HCT116 (cell line): ENCODE results near the gene TCERG1L. TPM values are rescaled to one million over a fixed set of nuclear protein-coding genes. Genes with fewer than 3 reads are reported as not detected.

Experiments used
- ATAC-seq: fragments of 200-7000 bp; cut with Tn5 transposase; 2 replicates; pipeline ENCODE4 v1.9.1; 2020; ENCODE audit warnings: mild to moderate bottlenecking, moderate library complexity
- BruUV-seq: library from RNA; stranded (reverse); fragments of 400-500 nt; replicated peaks from 2 replicates; lab custom pipeline; 2021; lab: Mats Ljungman, UMichigan
- CTCF ChIA-PET: fragments of 300-600 bp; sonication (Branson Sonifier 250); formaldehyde crosslinking; loops from one replicate; lab custom pipeline; 2021; ENCODE audit warnings: antibody characterized with exemption; lab: Charles Lee
- POLR2A ChIA-PET: fragments of 300-600, 350-600 bp; sonication (Branson Sonifier 250); formaldehyde crosslinking; loops from one replicate; lab custom pipeline; 2021; ENCODE audit warnings: antibody characterized with exemption; lab: Charles Lee
- RAD21 ChIA-PET, 2 experiments: fragments of 300-600 bp; sonication (Branson Sonifier 250); formaldehyde crosslinking; loops; one replicate each; lab custom pipeline; 2023; ENCODE audit warnings: low total read pairs in 2 of 2; ENCODE audit not compliant: uncharacterized antibody in 2 of 2, unreplicated experiment in 2 of 2, low non-redundant PET in 1 of 2; lab: Charles Lee
- DNase-seq: peaks from one replicate; pipeline ENCODE4 v3.0.0-alpha.2; 2010; ENCODE audit warnings: low read depth, low spot score
- H2AFZ ChIP-seq: fragments of 200-600 bp; shearing (Covaris generic), sonication (generic); 2 replicates; pipeline ENCODE4 v1.6.1; 2017; ENCODE audit warnings: low read depth, mixed run types, mixed read lengths, antibody characterized with exemption, low read length; ENCODE audit not compliant: poor library complexity, severe bottlenecking
- H3K27ac ChIP-seq: 2 replicates; pipeline ENCODE4 v1.5.1; 2012; ENCODE audit warnings: low read depth, low read length
- H3K27me3 ChIP-seq: fragments of 200-600 bp; sonication (generic); 2 replicates; pipeline ENCODE4 v1.6.1; 2016; ENCODE audit warnings: mixed run types, low read length, mixed read lengths; ENCODE audit not compliant: insufficient read depth
- H3K36me3 ChIP-seq, 2 experiments: fragments of 200-500 bp in 1 of 2; fragments of 200-600 bp in 1 of 2; sonication (Bioruptor generic) in 1 of 2; sonication (generic) in 1 of 2; 2 replicates each; pipeline versions ENCODE4 v1.5.1 to v1.6.1; 2014 to 2016; ENCODE audit warnings: low read length in 2 of 2, inconsistent platforms in 1 of 2, mixed read lengths in 1 of 2, mixed run types in 1 of 2; ENCODE audit not compliant: insufficient read depth in 2 of 2, control insufficient read depth in 1 of 2
- H3K4me1 ChIP-seq, 2 experiments: fragments of 200-600 bp in 1 of 2; sonication (generic) in 1 of 2; 2 replicates each; pipeline versions ENCODE4 v1.5.1 to v1.6.1; 2012 to 2017; ENCODE audit warnings: low read length in 2 of 2, inconsistent platforms in 1 of 2, mild to moderate bottlenecking in 1 of 2, mixed read lengths in 1 of 2, mixed run types in 1 of 2, moderate library complexity in 1 of 2; ENCODE audit not compliant: insufficient read depth in 2 of 2, control insufficient read depth in 1 of 2
- H3K4me2 ChIP-seq: fragments of 200-600 bp; sonication (generic); 2 replicates; pipeline ENCODE4 v1.6.1; 2017; ENCODE audit warnings: mixed run types, low read length, mixed read lengths
- H3K4me3 ChIP-seq, 2 experiments: fragments of 200-600 bp in 1 of 2; sonication (generic) in 1 of 2; replicated peaks in 1 of 2; 2 replicates each; pipeline ENCODE4 v1.5.1; 2011 to 2016; ENCODE audit warnings: low read length in 2 of 2, control low read depth in 1 of 2, low read depth in 1 of 2, mild to moderate bottlenecking in 1 of 2, mixed read lengths in 1 of 2, mixed run types in 1 of 2
- H3K79me2 ChIP-seq: fragments of 200-600 bp; sonication (generic); 2 replicates; pipeline ENCODE4 v1.6.1; 2017; ENCODE audit warnings: mild to moderate bottlenecking, mixed run types, low read length, moderate library complexity, mixed read lengths; ENCODE audit not compliant: insufficient read depth
- H3K9ac ChIP-seq: fragments of 200-600 bp; sonication (generic); 2 replicates; pipeline ENCODE4 v1.6.1; 2016; ENCODE audit warnings: low read length, mixed read lengths
- H3K9me2 ChIP-seq: fragments of 200-600 bp; sonication (generic), shearing (Covaris generic); 2 replicates; pipeline ENCODE4 v1.6.1; 2017; ENCODE audit warnings: mixed run types, mild to moderate bottlenecking, moderate library complexity; ENCODE audit not compliant: insufficient read depth
- H3K9me3 ChIP-seq, 2 experiments: fragments of 200-500 bp in 1 of 2; fragments of 200-600 bp in 1 of 2; sonication (Bioruptor generic) in 1 of 2; sonication (generic) in 1 of 2; 2 replicates each; pipeline ENCODE4 v1.6.1; 2014 to 2017; ENCODE audit warnings: low read length in 2 of 2, mixed read lengths in 2 of 2, inconsistent platforms in 1 of 2, low read depth in 1 of 2, mild to moderate bottlenecking in 1 of 2, mixed run types in 1 of 2, moderate library complexity in 1 of 2; ENCODE audit not compliant: control insufficient read depth in 1 of 2, insufficient read depth in 1 of 2
- H4K20me1 ChIP-seq: fragments of 200-600 bp; sonication (generic), shearing (Covaris generic); 2 replicates; pipeline ENCODE4 v1.6.1; 2017; ENCODE audit warnings: mixed run types, mild to moderate bottlenecking, moderate library complexity; ENCODE audit not compliant: insufficient read depth
- CBX3 ChIP-seq: IDR thresholded peaks from 2 replicates; pipeline ENCODE4 v1.6.1; 2012; ENCODE audit warnings: low read depth
- CEBPB ChIP-seq: IDR thresholded peaks from 2 replicates; pipeline ENCODE4 v1.6.1; 2012; ENCODE audit warnings: low read depth
- CTCF ChIP-seq, 3 experiments: fragments of 200-600 bp in 1 of 3; sonication (generic) in 1 of 3; IDR thresholded peaks in 2 of 3; conservative IDR thresholded peaks in 1 of 3; 2 replicates each; pipeline ENCODE4 v1.5.1; 2012 to 2017; ENCODE audit warnings: low read depth in 2 of 3, low read length in 2 of 3, antibody characterized with exemption in 1 of 3, borderline replicate concordance in 1 of 3, control low read depth in 1 of 3, mild to moderate bottlenecking in 1 of 3, mixed read lengths in 1 of 3, mixed run types in 1 of 3, moderate library complexity in 1 of 3; ENCODE audit not compliant: insufficient read depth in 1 of 3
- EGR1 ChIP-seq: IDR thresholded peaks from 2 replicates; pipeline ENCODE4 v1.6.1; 2012; ENCODE audit warnings: low read depth
- EZH2 ChIP-seq: fragments of 200-600 bp; sonication (generic); IDR thresholded peaks from 2 replicates; pipeline ENCODE4 v1.6.1; 2017; ENCODE audit warnings: antibody characterized with exemption, mixed run types
- EZH2phosphoT487 ChIP-seq: fragments of 200-600 bp; IDR thresholded peaks from 2 replicates; pipeline ENCODE4 v1.6.1; 2018; ENCODE audit warnings: antibody characterized with exemption, borderline replicate concordance
- POLR2A ChIP-seq: IDR thresholded peaks from 2 replicates; pipeline ENCODE4 v1.7.0; 2011; ENCODE audit warnings: borderline replicate concordance; ENCODE audit not compliant: insufficient read depth, insufficient read length; ENCODE audit errors: extremely low read depth
- POLR2AphosphoS5 ChIP-seq: IDR thresholded peaks from 2 replicates; pipeline ENCODE4 v1.6.1; 2011; ENCODE audit warnings: mild to moderate bottlenecking, low read depth, low read length, moderate library complexity
- RAD21 ChIP-seq: IDR thresholded peaks from 2 replicates; pipeline ENCODE4 v1.6.1; 2012; ENCODE audit warnings: low read depth, mild to moderate bottlenecking
- SIN3A ChIP-seq: IDR thresholded peaks from 2 replicates; pipeline ENCODE4 v1.6.1; 2012; ENCODE audit warnings: low read depth
- SRF ChIP-seq: IDR thresholded peaks from 2 replicates; pipeline ENCODE4 v1.6.1; 2012; ENCODE audit warnings: low read depth
- YY1 ChIP-seq: IDR thresholded peaks from 2 replicates; pipeline ENCODE4 v1.6.1; 2011; ENCODE audit warnings: low read length, low read depth, moderate library complexity, mild to moderate bottlenecking; ENCODE audit not compliant: insufficient replicate concordance; ENCODE audit errors: extremely low read depth
- ZFX ChIP-seq: fragments of 450-650 bp; IDR thresholded peaks from 2 replicates; pipeline ENCODE4 v1.6.1; 2017
- ZNF274 ChIP-seq: fragments of 200-500 bp; sonication (Bioruptor generic); IDR thresholded peaks from 2 replicates; pipeline ENCODE4 v1.6.1; 2014; ENCODE audit warnings: mild to moderate bottlenecking, low read depth, low read length, inconsistent platforms
- intact Hi-C: fragments of 100-400 bp; cut with micrococcal nuclease; formaldehyde crosslinking; loops from 2 replicates; pipeline ENCODE4 v1.10.0; 2022
- total RNA-seq: library from RNA; stranded (reverse); gene quantifications from one replicate; pipeline ENCODE4 v1.2.1, GENCODE V29; 2021; ENCODE audit not compliant: unreplicated experiment

The TCERG1L gene
- total RNA-seq, 1 experiment from 2014 or later, result not detected

GRCh38 chr10:131155876-131156230 is 155.7 kb downstream of the TCERG1L start:
- Histone ChIP-seq H3K9me2 (no peaks in the 10 kb centered on the region), H3K4me3 (no peak overlapping the region), H3K4me1 (no peaks in the 10 kb centered on the region), H2AFZ (no peak overlapping the region), H3K27me3 (no peaks in the 10 kb centered on the region), H3K36me3 (no peaks in the 10 kb centered on the region), H4K20me1 (no peaks in the 10 kb centered on the region), H3K4me2 (no peak overlapping the region)
- BruUV-seq, result no TSS peak
- intact Hi-C loops, result no loop called here
- RAD21 ChIA-PET, result no interaction called here
- DNase-seq, result no peak
- POLR2A ChIA-PET, result no interaction called here
- TF ChIP-seq YY1 (no peak), POLR2AphosphoS5 (no peak), SIN3A (no peak), EGR1 (no peak), ZNF274 (no peak), EZH2 (no peak), ZFX (no peak), POLR2A (no peak), SRF (no peak), CTCF (IDR thresholded peaks at IDR 0.05 in 2 of 3, conservative IDR thresholded peaks at IDR 0.05 in 1 of 3; ENCODE audit: borderline replicate concordance in 1 of 3, insufficient read depth in 1 of 3, low read depth in 2 of 3, low read length in 2 of 3) (no peak), CEBPB (no peak), RAD21 (no peak), EZH2phosphoT487 (no peak), CBX3 (no peak)
- TF ChIP-seq, all 23 proteins: peak for 0
- no peak for ATAC-seq
- H3K9me3 ChIP-seq, result no peaks in the 10 kb centered on the region
- H3K79me2 ChIP-seq, result no peaks in the 10 kb centered on the region
- no peak overlapping the region for H3K27ac ChIP-seq
- CTCF ChIA-PET, result no interaction called here
- H3K9ac ChIP-seq, result no peak overlapping the region
